Measurements from ENCODE around the gene TMEM239.
A peak's percentile ranks its signal among the peaks of the same experiment; 100 is the strongest.

Gene TMEM239

DNA sequence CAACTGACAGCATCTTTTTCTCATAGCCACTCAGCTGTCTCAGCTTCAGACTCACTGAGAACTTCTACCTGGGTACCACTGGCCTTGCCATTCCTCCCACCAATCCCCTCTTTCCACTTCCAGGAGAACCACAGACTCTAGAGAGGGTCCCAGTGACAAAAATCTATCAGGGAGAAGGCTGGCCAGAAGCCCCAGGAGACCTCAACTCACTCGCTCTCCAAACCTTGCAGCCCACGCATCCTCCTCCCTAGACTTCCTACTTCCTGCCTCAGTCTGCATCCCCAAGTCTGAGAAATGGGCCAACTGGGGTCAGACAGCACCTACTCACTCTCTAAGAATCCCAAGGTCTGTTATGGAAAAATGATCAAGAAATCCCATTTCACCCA lies 1.2 kb downstream of the TMEM239 start:
- TF ChIP-seq, protein P1, sequence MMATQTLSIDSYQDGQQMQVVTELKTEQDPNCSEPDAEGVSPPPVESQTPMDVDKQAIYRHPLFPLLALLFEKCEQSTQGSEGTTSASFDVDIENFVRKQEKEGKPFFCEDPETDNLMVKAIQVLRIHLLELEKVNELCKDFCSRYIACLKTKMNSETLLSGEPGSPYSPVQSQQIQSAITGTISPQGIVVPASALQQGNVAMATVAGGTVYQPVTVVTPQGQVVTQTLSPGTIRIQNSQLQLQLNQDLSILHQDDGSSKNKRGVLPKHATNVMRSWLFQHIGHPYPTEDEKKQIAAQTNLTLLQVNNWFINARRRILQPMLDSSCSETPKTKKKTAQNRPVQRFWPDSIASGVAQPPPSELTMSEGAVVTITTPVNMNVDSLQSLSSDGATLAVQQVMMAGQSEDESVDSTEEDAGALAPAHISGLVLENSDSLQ (IDR thresholded peaks at IDR 0.05) = no peak
- TF ChIP-seq ARNT (IDR thresholded peaks at IDR 0.05) = no peak
- no peak for TF ChIP-seq TARDBP (IDR thresholded peaks at IDR 0.05)
- TF ChIP-seq HDGF (IDR thresholded peaks at IDR 0.05; ENCODE audit: borderline replicate concordance) = no peak
- TF ChIP-seq SUZ12 (IDR thresholded peaks at IDR 0.05) = no peak
- TF ChIP-seq FOXM1 (IDR thresholded peaks at IDR 0.05; ENCODE audit: borderline replicate concordance) = no peak
- TF ChIP-seq SP1 (IDR thresholded peaks at IDR 0.05) = no peak
- no peak for TF ChIP-seq BHLHE40 (IDR thresholded peaks at IDR 0.05; ENCODE audit: borderline replicate concordance)
- no peak for TF ChIP-seq LEF1 (IDR thresholded peaks at IDR 0.05; ENCODE audit: borderline replicate concordance)
- no peak for TF ChIP-seq FOXK2 (IDR thresholded peaks at IDR 0.05)
- no peak for TF ChIP-seq CTBP1 (IDR thresholded peaks at IDR 0.05; ENCODE audit: borderline replicate concordance)
- no peak for TF ChIP-seq FOXA1 (IDR thresholded peaks at IDR 0.05)
- CTCF ChIA-PET = no interaction called here
- POLR2A ChIA-PET = no interaction called here
- no peak for DNase-seq (ENCODE audit: extremely low spot score)

DNA sequence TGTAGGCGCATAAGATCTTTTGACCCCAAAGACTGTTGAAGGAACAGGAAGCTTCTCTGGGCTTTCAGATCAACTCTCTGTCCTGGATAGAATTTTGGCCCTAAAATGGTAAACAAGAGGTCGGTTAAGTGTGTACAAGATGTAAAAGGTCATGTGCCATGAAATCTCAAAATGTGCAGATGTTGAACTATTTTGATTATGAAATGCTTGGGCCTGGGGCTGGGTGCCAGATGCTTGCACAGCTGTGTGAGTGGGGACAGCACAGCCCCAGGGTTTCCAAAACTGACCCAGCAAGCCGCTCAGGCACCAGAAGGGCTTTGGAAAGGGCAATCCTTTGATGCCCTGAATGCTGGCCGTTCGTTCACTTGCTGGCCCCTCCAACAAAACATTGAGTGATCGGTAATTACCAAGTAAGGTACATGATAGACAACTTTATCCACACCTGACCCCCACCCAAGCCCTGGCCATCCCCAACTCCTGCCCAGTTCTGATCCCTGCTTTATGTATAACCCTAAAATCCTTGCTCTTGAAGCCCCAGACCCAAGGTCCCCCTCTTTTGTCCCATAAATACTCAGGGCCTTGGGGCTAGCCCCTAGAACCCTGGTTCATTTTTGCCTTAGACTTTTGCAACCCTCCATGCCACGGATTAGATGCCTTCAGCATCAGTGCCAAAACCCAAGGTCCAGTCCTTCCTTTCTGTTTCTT lies 1.9 kb downstream of the TMEM239 start:
- TF ChIP-seq ARNT (IDR thresholded peaks at IDR 0.05) (no peak), ZNF384 (IDR thresholded peaks at IDR 0.05) (no peak), HDGF (IDR thresholded peaks at IDR 0.05; ENCODE audit: borderline replicate concordance) (no peak), FOXK2 (IDR thresholded peaks at IDR 0.05) (no peak), TARDBP (IDR thresholded peaks at IDR 0.05) (no peak), SP1 (IDR thresholded peaks at IDR 0.05) (no peak), ELF4 (IDR thresholded peaks at IDR 0.05) (no peak)
- no peak for DNase-seq (ENCODE audit: extremely low spot score)
- POLR2A ChIA-PET = no interaction called here
- CTCF ChIA-PET = no interaction called here

DNA sequence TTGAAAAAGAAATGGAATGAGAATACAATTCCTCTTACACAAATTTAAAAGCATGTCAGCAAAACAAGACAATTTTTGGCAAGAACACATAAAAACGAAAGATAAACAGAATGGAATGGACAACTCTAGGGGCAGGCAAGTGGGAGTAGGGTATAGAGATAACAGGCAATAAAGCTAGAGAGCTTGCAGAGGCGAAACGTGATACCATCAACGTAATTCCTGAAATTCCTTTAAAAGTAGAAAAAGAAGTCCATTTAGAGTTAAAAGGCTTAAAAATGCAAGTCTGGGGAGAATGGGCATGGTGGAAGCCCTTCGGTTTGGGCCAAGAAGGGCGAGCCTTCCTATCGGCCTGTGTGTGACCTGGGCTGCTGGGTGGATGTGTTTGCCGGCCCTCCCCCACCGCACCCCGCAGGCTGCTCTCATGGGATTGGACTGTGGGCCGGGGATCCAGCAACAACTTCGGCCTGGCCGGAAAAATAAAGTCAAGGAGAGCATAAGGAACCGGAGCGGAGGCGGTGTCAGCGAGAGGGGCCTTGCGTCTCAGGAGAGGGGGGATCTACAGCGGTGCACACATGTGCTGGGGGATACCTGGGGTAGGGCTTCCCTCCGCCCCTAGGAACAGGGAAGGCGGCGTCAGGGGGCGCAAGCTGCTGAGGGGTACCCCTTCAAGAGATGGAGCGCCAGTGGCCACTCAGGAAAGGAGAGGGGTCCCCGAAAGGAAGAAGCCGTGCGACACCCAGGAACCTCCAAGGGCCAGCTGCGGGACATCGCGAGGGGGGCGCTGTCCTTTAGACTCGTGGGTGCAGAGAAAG lies 4.1 kb downstream of the TMEM239 start:
- ChIA-PET CTCF (no interaction called here), POLR2A (interaction anchor here (1.4 kb wide), 1 partner anchor 156 kb away, joined by 3 read pairs; the partner anchor contains the start of gene IDH3B)
- TF ChIP-seq HDGF (IDR thresholded peaks at IDR 0.05; ENCODE audit: borderline replicate concordance) (no peak), FOXA1 (IDR thresholded peaks at IDR 0.05) (no peak), ARNT (IDR thresholded peaks at IDR 0.05) (no peak), ELF4 (IDR thresholded peaks at IDR 0.05) (no peak), NFRKB (IDR thresholded peaks at IDR 0.05) (no peak), L3MBTL2 (conservative IDR thresholded peaks at IDR 0.05) (no peak), TARDBP (IDR thresholded peaks at IDR 0.05) (no peak), CTBP1 (IDR thresholded peaks at IDR 0.05; ENCODE audit: borderline replicate concordance) (no peak), FOXM1 (IDR thresholded peaks at IDR 0.05; ENCODE audit: borderline replicate concordance) (no peak), SP1 (IDR thresholded peaks at IDR 0.05) (no peak)
- TF ChIP-seq, protein P1 (IDR thresholded peaks at IDR 0.05) = no peak
- peak; percentile 47 for DNase-seq (ENCODE audit: extremely low spot score)

DNA sequence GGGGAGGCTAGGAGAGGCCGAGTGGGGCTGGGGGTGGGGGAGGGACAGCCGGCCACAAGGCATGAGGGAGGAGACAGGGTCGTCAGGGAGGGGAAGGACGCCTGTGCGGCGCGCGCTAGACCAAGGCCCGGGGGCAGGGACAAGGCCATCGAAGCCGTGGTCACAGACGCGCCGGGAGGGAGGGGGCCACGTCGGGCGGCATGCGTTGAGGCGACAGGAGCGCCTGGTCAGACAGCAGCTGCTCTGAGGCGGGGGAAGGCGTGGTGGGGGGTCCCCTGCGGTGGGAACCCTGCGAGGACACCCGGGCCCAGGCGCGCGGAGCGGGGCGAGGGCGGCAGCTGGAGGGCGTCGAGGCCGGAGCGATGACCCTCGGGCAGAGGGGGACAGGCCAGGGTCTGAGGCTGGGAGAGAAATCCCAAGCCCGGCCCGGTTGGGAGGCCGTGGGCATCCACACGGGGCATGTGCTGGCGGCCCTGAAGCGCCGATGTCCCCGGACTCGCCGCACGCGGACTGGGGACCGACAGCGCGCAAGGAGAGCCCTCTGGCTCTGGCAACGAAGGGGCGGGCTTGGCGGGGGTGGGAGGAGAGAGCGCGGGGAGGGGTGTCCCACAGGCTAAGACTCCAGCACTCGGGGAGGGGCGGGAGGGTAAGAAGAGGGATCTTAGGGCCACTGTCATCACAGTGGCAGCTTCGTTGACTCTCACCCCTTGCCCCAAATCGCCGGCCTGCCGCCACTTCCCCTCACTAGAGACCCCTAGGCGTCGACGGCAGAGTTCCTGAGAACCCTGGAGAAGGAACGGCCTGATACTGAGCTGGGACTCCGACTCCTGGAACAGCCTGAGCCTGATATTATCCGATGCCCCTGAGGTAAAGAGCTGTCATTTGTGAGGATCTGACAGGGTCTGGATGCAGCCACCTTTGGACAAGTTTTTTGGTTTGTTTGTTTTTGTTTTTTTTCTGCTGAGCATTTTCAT lies 5.0 kb downstream of the TMEM239 start:
- peak; percentile 6 for DNase-seq (ENCODE audit: extremely low spot score)
- TF ChIP-seq ELF4 (IDR thresholded peaks at IDR 0.05) (no peak), CTBP1 (IDR thresholded peaks at IDR 0.05; ENCODE audit: borderline replicate concordance) (no peak), SP1 (IDR thresholded peaks at IDR 0.05) (no peak), L3MBTL2 (conservative IDR thresholded peaks at IDR 0.05) (no peak), BHLHE40 (IDR thresholded peaks at IDR 0.05; ENCODE audit: borderline replicate concordance) (no peak)
- TF ChIP-seq, protein P1 (IDR thresholded peaks at IDR 0.05) = no peak
- ChIA-PET POLR2A (no interaction called here), CTCF (no interaction called here)

DNA sequence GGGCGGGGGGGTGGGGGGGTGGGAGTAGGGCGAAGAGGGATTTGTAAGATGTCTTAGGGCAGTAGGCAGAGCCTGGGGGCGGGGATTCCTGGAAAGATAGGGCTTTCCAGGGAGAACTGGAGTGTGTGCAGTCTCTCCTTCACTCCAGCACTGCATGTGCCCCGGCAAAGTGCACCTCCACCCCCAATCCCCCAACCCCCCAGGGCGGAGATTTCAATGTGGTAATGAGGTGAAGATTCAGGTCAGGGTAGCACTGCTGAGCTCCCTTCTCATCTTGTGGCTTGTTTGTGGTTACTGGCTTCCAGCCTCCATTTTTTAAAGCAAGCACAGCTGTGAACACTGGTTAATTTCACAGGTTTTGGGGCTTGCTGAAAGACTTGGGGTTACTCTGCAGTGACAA lies 5.9 kb downstream of the TMEM239 start:
- TF ChIP-seq LEF1 (IDR thresholded peaks at IDR 0.05; ENCODE audit: borderline replicate concordance) (no peak), FOXA1 (IDR thresholded peaks at IDR 0.05) (no peak), SP1 (IDR thresholded peaks at IDR 0.05) (no peak), FOXK2 (IDR thresholded peaks at IDR 0.05) (no peak), L3MBTL2 (conservative IDR thresholded peaks at IDR 0.05) (no peak), HDGF (IDR thresholded peaks at IDR 0.05; ENCODE audit: borderline replicate concordance) (no peak), ZNF384 (IDR thresholded peaks at IDR 0.05) (no peak), TARDBP (IDR thresholded peaks at IDR 0.05) (no peak)
- TF ChIP-seq, protein P1 (IDR thresholded peaks at IDR 0.05) = no peak
- CTCF ChIA-PET = no interaction called here
- peak; percentile 6 for DNase-seq (ENCODE audit: extremely low spot score)
- POLR2A ChIA-PET = no interaction called here

Data from HEK293T (cell line).